Hindlimb muscle (tissue), 1 donor: ENCODE measurements around the gene RARG. TPM values are rescaled to one million over a fixed set of nuclear protein-coding genes. Genes with fewer than 3 reads are reported as not detected.
"Not testable (repeated sequence)": the region's sequence is repeated elsewhere in the genome, so short reads cannot be mapped to it uniquely, and the experiment has no call there.

Experiments used
- DNase-seq: peaks from one replicate; pipeline ENCODE4 v3.0.0-alpha.2; 2013
- polyA plus RNA-seq: library from polyadenylated mRNA; unstranded; fragments of 120-200 nt; gene quantifications from one replicate; pipeline ENCODE4 v1.2.1, GENCODE V29; 2013; ENCODE audit not compliant: insufficient read length

The RARG gene
- polyA plus RNA-seq, 1 donor: 24.8 TPM

GRCh38 chr12:53190108-53190729, 41.8 kb downstream of the RARG start:
- DNase-seq: peak; percentile 32

- DNase-seq: no peak
These were observed 44.7 kb downstream of the RARG start for GRCh38 chr12:53187145-53187899.

- DNase-seq: no peak
These were observed 45.3 kb downstream of the RARG start for GRCh38 chr12:53186745-53187144.

GRCh38 chr12:53185582-53186153, 46.3 kb downstream of the RARG start:
- no peak for DNase-seq

GRCh38 chr12:53184828-53185227, 47.2 kb downstream of the RARG start:
- DNase-seq: no peak

- no peak for DNase-seq
These were observed 49.1 kb downstream of the RARG start for GRCh38 chr12:53182903-53183302.

GRCh38 chr12:53181935-53182334, 50.1 kb downstream of the RARG start:
- DNase-seq: no peak

- DNase-seq: peak; percentile 88
These were observed 50.9 kb downstream of the RARG start for GRCh38 chr12:53180931-53181645.

GRCh38 chr12:53180220-53180930, 51.6 kb downstream of the RARG start, which contains the start of the genes CSAD and ZNF740:
Gene CSAD (minus strand): TSS chr12:53180925. CDS start chr12:53173470, 7,455 bp downstream.
Gene ZNF740 (plus strand): TSS chr12:53180722. CDS start chr12:53181984, 1,262 bp downstream.
- peak; percentile 98 for DNase-seq

- DNase-seq: no peak
These were observed 52.3 kb downstream of the RARG start for GRCh38 chr12:53179687-53180219.

- DNase-seq: not testable (repeated sequence)
These were observed 53.2 kb downstream of the RARG start for GRCh38 chr12:53178803-53179202.

- DNase-seq: not testable (repeated sequence)
These were observed 54.6 kb downstream of the RARG start for GRCh38 chr12:53177447-53177846.

- no peak for DNase-seq
These were observed 55.3 kb downstream of the RARG start for GRCh38 chr12:53176750-53177149.

- no peak for DNase-seq
These were observed 57.0 kb downstream of the RARG start for GRCh38 chr12:53174881-53175491.

GRCh38 chr12:53173085-53173715, 58.8 kb downstream of the RARG start:
- no peak for DNase-seq

GRCh38 chr12:53172352-53172751, 59.7 kb downstream of the RARG start:
- no peak for DNase-seq

GRCh38 chr12:53171725-53172329, 60.2 kb downstream of the RARG start:
- no peak for DNase-seq

- DNase-seq: no peak
These were observed 60.9 kb downstream of the RARG start for GRCh38 chr12:53170876-53171724.

- no peak for DNase-seq
These were observed 61.8 kb downstream of the RARG start for GRCh38 chr12:53170215-53170614.

GRCh38 chr12:53169644-53170043, 62.4 kb downstream of the RARG start:
- DNase-seq: no peak
